Cardiac septum (tissue), 1 donor: ENCODE data around the gene TTI1. TPM values are rescaled to one million over a fixed set of nuclear protein-coding genes. Genes with fewer than 3 reads are reported as not detected.

Experiments
- total RNA-seq: library from RNA; stranded (reverse); fragmentation: NEBNext Ultra II Directional; extraction: Animal tissue kit (Norgen Biotek cat#: 25700); gene quantifications from one replicate; pipeline ENCODE4 v1.2.1, GENCODE V29; 2021
- donor health status: DM: no; HTN: no; CAD: no.

Gene TTI1
- total RNA-seq, 1 donor from 2014 or later, result 11.4 TPM

Other genes with a start within 250 kb of the TTI1 start
- gene VSTM2L, start 130.3 kb downstream of the TTI1 start, total RNA-seq, result 11.1 TPM
- 62.2 TPM for gene RPRD1B, start 290 bp upstream of the TTI1 start, total RNA-seq
- gene TGM2, start 131.8 kb upstream of the TTI1 start, total RNA-seq, result 792 TPM
- gene KIAA1755, start 227.3 kb upstream of the TTI1 start, total RNA-seq, result 7.0 TPM